ENCODE data around the gene MAU2. TPM values are rescaled to one million over a fixed set of nuclear protein-coding genes. Genes with fewer than 3 reads are reported as not detected.
A peak's percentile ranks its signal among the peaks of the same experiment; 100 is the strongest.

The MAU2 gene
- total RNA-seq, 1 donor from 2014 or later, result 35.0 TPM

- no peak for DNase-seq (ENCODE audit: low spot score)
- no peaks in the 10 kb centered on the region for H3K36me3 ChIP-seq
Measured at GRCh38 chr19:19315444-19315843, 5.2 kb upstream of the MAU2 start.

GRCh38 chr19:19316082-19316481 lies 4.5 kb upstream of the MAU2 start:
- Histone ChIP-seq H3K4me3 (no peak overlapping the region), H3K9me3 (ENCODE audit: low read depth) (no peaks in the 10 kb centered on the region), H3K4me1 (peaks cover 7% of the 10 kb centered on the region), H4K20me1 (ENCODE audit: low read depth) (peaks cover 15% of the 10 kb centered on the region), H3K9ac (no peak overlapping the region), H3K27me3 (no peaks in the 10 kb centered on the region), H2AFZ (replicated peaks) (no peak overlapping the region), H3K27ac (no peak overlapping the region), H3F3A (ENCODE audit: low read depth) (no peaks in the 10 kb centered on the region), H3K36me3 (no peaks in the 10 kb centered on the region), H3K79me2 (ENCODE audit: low read depth) (peaks cover 45% of the 10 kb centered on the region), H3K4me2 (no peak overlapping the region)
- TF ChIP-seq EZH2phosphoT487 (IDR thresholded peaks at IDR 0.05), result no peak
- peaks cover 19% of the 10 kb centered on the region for H3K36me3 Mint-ChIP-seq
- no peak overlapping the region for H3K4me3 Mint-ChIP-seq
- DNase-seq (ENCODE audit: low spot score), result no peak
- peaks cover 8% of the 10 kb centered on the region for H3K4me1 Mint-ChIP-seq
- no peak overlapping the region for H3K27ac Mint-ChIP-seq
- H3K9me3 Mint-ChIP-seq, result no peaks in the 10 kb centered on the region
- peaks cover 2% of the 10 kb centered on the region for H3K27me3 Mint-ChIP-seq (ENCODE audit: insufficient read depth, low read depth)

More at GRCh38 chr19:19315444-19315843, 5.2 kb upstream of the MAU2 start:
- Mint-ChIP-seq H3K27me3 (ENCODE audit: insufficient read depth, low read depth) (peaks cover 2% of the 10 kb centered on the region), H3K4me1 (peaks cover 8% of the 10 kb centered on the region), H3K9me3 (no peaks in the 10 kb centered on the region), H3K4me3 (no peak overlapping the region), H3K27ac (no peak overlapping the region), H3K36me3 (peaks cover 19% of the 10 kb centered on the region)
- TF ChIP-seq EZH2 (IDR thresholded peaks at IDR 0.05) (no peak), CTCF (IDR thresholded peaks at IDR 0.05) (no peak), EZH2phosphoT487 (IDR thresholded peaks at IDR 0.05) (no peak)
- no peaks in the 10 kb centered on the region for H3K9me3 ChIP-seq (ENCODE audit: low read depth)
- no peak overlapping the region for H2AFZ ChIP-seq (replicated peaks)
- no peak overlapping the region for H3K4me3 ChIP-seq
- peaks cover 20% of the 10 kb centered on the region for H4K20me1 ChIP-seq (ENCODE audit: low read depth)
- H3F3A ChIP-seq (ENCODE audit: low read depth), result no peaks in the 10 kb centered on the region
- peaks cover 7% of the 10 kb centered on the region for H3K4me1 ChIP-seq
- H3K27me3 ChIP-seq, result no peaks in the 10 kb centered on the region
- H3K79me2 ChIP-seq (ENCODE audit: low read depth), result peaks cover 41% of the 10 kb centered on the region
- no peak overlapping the region for H3K9ac ChIP-seq
- no peak overlapping the region for H3K27ac ChIP-seq
- H3K4me2 ChIP-seq, result no peak overlapping the region

GRCh38 chr19:19319732-19320360 lies 783 bp upstream of the MAU2 start:
- H3K27me3 ChIP-seq, result no peaks in the 10 kb centered on the region
- peak overlapping the region; percentile 97 for H3K27ac ChIP-seq
- H3F3A ChIP-seq (ENCODE audit: low read depth), result no peaks in the 10 kb centered on the region
- TF ChIP-seq CTCF (IDR thresholded peaks at IDR 0.05) (no peak), EZH2 (IDR thresholded peaks at IDR 0.05) (no peak), EZH2phosphoT487 (IDR thresholded peaks at IDR 0.05) (no peak)
- peak overlapping the region; percentile 100 for H3K27ac Mint-ChIP-seq
- H4K20me1 ChIP-seq (ENCODE audit: low read depth), result peaks cover 16% of the 10 kb centered on the region
- peak overlapping the region; percentile 99 for H3K9ac ChIP-seq
- peak overlapping the region; percentile 91 for H2AFZ ChIP-seq (replicated peaks)
- H3K9me3 ChIP-seq (ENCODE audit: low read depth), result no peaks in the 10 kb centered on the region
- peak overlapping the region; percentile 99 for H3K4me3 Mint-ChIP-seq
- no peaks in the 10 kb centered on the region for H3K36me3 ChIP-seq
- peaks cover 22% of the 10 kb centered on the region for H3K36me3 Mint-ChIP-seq
- peak overlapping the region; percentile 96 for H3K4me2 ChIP-seq
- no peak for DNase-seq (ENCODE audit: low spot score)
- no peaks in the 10 kb centered on the region for H3K27me3 Mint-ChIP-seq (ENCODE audit: insufficient read depth, low read depth)
- H3K4me1 Mint-ChIP-seq, result peaks cover 14% of the 10 kb centered on the region
- peaks cover 82% of the 10 kb centered on the region for H3K79me2 ChIP-seq (ENCODE audit: low read depth)
- H3K4me3 ChIP-seq, result peak overlapping the region; percentile 91
- H3K9me3 Mint-ChIP-seq, result no peaks in the 10 kb centered on the region
- H3K4me1 ChIP-seq, result peaks cover 10% of the 10 kb centered on the region

GRCh38 chr19:19321141-19321577 lies 530 bp downstream of the MAU2 start:
- Mint-ChIP-seq H3K9me3 (no peaks in the 10 kb centered on the region), H3K36me3 (peaks cover 28% of the 10 kb centered on the region), H3K27me3 (ENCODE audit: insufficient read depth, low read depth) (no peaks in the 10 kb centered on the region), H3K4me1 (peaks cover 14% of the 10 kb centered on the region), H3K4me3 (peak overlapping the region; percentile 99), H3K27ac (peak overlapping the region; percentile 82)
- Histone ChIP-seq H3K4me3 (peak overlapping the region; percentile 91), H3K9ac (peak overlapping the region; percentile 99), H3K9me3 (ENCODE audit: low read depth) (no peaks in the 10 kb centered on the region), H3K27me3 (no peaks in the 10 kb centered on the region), H3K79me2 (ENCODE audit: low read depth) (peaks cover 94% of the 10 kb centered on the region), H4K20me1 (ENCODE audit: low read depth) (peaks cover 16% of the 10 kb centered on the region), H3F3A (ENCODE audit: low read depth) (no peaks in the 10 kb centered on the region), H3K4me2 (peak overlapping the region; percentile 96), H3K27ac (peak overlapping the region; percentile 97), H3K36me3 (no peaks in the 10 kb centered on the region), H3K4me1 (peaks cover 10% of the 10 kb centered on the region), H2AFZ (replicated peaks) (peak overlapping the region; percentile 91)
- TF ChIP-seq EZH2phosphoT487 (IDR thresholded peaks at IDR 0.05) (no peak), EZH2 (IDR thresholded peaks at IDR 0.05) (no peak), CTCF (IDR thresholded peaks at IDR 0.05) (no peak)
- peak; percentile 71 for DNase-seq (ENCODE audit: low spot score)

Data from neural progenitor cell (in vitro differentiated cells).